DLD1 (cell line): Measurements from ENCODE around the gene CREB5.

Source experiments
- in situ Hi-C: cut with HindIII; loops from 2 replicates; pipeline ENCODE4 v1.10.0; 2017; ENCODE audit warnings: low sequenced_read_pairs

CREB5 gene

DNA sequence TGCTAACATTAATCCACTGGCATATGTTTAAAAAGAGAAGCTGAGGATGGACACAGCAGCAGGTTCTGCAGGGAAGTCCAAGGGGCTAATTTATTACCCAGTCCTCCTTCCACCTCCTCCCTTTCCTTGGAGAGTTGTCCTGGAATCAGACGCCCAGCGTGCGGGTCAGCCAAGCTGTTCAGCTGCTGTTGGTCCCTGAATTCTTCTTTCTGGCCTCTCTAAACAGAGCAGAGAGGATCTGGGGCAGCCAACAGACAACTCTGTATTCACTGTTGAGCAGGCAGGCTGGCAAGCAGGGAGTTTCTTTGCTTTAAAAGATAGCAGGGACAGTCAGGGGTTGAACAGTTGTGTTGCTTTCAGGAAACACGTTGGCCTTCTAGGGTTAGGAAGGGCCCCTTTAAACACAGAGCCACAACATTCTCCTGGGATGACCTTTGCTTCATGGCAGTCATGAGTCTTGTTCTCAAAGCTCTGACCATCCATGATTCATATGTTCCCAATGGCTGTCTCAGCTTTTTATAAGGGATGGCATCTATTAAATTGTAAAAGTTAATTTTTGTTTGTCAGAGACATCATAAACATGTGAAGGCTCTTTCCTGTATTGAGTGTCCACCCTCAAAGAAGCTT is 217.0 kb downstream of the CREB5 start:
- in situ Hi-C loops, result no loop called here

DNA sequence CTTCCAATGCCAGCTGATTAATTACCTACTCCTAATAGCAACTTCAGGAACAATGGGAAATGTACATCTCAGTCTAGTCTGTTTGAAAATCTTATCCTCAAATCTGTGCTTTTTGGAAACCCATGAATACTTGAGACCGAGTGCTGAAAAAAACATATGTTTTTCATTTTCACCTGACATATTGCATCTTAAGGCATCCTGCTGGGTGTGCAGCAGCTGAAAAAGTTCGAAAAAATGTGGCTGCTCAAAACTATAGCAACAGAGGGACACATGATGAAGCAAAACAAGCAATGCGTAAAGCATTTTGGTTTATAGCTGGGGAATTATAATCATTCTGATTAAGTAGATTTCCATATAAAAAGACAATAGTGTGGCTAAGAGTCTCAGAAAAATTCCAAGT is 218.0 kb downstream of the CREB5 start:
- in situ Hi-C loops, result no loop called here

DNA sequence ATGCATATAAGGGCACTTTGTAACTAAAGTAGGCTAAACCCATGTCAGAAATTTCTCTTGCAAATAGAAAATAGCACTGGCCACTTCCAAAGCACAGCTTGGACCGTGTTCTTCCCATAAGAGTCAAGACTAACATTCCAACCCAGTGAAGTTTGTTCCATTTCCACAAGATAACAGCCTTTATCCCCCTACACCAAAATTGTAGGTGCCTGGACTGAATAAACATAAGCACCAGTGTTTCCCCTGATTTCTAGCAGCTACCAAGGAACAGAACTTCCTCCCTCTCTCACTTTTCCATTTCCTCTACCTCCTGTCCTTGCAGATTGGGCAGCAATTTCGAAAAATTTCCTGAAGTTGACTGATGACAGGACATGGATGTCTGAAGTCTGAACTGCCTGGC is 219.7 kb downstream of the CREB5 start:
- in situ Hi-C loops, result no loop called here

DNA sequence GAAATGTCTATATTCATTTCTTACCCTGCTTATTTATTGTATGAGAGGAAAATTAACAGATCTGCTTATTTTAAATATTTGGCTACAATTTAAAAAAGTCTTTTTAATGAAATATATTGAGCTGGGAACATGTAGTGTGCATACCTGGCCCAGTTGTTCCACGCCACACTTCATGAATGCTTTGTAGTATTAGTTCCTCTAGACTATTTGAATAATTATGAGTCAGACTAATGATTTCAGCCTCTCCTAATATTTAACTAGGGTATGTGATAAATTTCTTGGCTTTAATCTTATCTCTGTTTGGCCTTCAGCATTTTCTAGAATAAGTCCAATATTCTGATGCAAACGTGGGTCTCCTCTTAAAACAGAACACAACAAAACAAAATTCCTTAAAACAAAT is 226.6 kb downstream of the CREB5 start:
- in situ Hi-C loops, result no loop called here

DNA sequence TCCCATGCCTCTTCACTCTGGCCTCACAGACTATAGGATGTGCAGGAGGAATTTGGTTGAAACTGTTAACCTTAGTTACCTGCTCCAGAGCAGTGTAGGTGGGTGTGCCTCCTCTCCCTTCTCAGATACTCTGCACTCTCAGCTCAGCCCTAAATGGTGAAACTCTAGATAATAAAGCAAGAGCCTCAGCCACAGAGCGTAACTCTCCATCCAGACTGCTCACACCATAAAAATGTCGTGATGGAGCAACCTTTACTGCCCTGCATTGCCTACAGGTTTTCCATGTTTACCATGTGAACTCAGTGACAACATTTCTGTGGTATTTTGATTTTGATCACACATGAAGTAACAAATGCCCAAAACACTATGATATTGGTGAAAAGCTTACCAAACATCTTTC is 227.7 kb downstream of the CREB5 start:
- in situ Hi-C loops, result no loop called here

DNA sequence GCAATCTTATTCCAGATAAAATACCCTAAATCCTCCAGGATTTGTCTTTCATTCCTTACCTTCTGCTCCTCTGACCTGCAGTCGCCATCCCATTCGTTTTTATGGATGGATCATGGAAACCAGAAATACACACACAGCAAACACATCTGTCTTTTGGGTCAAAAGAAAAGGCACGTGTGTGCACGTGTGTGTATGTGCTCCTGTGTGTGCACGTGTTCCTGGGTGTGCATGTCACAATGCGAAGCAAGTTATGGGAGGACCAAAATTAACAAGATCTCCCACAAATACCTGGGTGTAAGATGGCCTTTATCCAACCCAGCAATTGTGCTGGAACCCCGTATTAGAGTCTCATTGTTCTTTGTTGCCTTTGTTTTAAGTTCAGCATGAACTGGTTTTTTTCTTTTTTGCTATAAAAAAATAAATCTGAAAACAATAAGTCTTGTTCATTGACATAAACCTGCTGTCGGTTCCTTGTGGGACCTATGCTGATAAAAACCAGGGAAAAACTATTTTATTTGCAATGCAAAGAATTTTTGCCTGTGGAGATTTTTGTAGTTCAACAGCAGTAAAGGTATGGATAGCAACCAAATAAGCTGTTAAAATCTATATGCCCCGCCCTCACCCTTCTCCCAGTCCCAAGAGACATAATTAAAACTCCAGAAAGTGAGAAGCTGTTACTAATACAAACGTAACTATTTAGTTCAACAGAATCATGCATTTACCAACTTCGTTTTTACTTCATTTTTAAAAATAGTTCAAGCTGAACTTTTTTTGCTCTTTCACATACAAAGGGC is 229.6 kb downstream of the CREB5 start:
- in situ Hi-C loops, result no loop called here

DNA sequence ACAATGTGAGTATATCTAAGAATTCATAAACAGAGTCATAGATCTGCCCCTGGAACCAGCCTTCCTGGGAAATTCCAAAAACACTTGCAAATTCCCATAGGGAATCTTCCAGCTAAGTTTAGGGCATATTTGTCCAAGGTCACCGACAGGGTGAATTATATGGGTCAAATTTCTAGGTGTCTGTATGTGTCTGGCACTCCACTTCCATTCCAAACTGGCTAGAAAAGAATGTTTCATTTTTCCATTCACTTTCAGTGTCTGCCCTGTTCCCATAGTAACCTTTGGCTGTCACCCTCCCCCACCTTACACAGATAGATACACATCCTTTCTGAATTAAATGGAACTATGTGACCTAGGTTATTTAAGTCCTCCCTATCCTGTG is 230.9 kb downstream of the CREB5 start:
- in situ Hi-C loops, result no loop called here

DNA sequence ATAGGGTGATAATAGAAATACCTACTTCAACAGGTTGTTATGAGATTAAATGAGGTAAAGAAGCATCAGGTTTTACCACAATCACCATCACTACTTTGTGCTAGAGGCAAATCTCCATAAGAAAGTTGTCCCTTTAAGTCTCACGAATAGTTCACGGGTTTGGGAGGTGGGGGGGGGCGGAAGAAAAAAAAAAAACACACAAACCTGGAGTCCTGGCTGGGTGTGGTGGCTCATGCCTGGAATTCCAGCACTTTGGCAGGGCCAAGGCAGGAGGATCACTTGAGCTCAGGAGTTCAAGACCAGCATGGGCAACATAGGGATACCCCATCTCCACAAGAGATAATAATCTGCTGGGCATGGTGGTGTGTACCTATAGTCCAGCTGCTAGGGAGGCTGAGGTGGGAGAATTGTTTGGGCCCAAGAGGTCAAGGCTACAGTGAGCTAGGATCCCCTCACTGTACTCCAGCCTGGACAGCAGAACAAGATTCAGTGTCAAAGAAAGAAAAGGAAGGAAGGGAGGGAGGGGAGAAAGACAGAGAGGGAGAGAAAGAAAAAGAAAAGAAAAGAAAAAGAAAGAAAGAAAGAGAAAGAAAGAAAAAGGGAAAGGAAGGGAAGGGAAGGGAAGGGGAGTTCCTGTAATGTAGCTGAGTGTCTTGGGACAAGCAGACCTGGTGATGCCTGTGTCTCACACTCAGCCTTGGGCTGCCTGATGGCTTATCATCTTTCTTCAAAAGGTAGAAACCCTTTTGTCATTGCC is 231.4 kb downstream of the CREB5 start:
- in situ Hi-C loops, result no loop called here

DNA sequence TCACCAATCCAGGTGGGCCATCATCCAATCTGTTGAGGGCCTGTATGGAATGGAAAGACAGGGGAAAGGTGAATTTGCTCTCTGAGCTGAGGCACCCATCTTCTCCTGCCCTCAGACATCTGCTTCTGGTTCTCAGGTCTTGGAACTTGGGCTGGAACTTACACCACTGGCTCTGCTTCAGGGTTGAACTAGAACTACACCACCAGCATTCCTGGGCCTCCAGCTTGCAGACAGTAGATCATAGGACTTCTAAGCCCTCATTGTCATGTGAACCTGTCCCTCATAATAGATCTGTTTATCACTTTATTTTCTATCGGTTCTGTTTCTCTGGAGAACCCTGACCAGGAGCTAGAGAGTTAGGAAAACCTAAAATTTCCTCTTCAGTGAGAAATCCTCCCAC is 233.5 kb downstream of the CREB5 start:
- in situ Hi-C loops, result no loop called here

DNA sequence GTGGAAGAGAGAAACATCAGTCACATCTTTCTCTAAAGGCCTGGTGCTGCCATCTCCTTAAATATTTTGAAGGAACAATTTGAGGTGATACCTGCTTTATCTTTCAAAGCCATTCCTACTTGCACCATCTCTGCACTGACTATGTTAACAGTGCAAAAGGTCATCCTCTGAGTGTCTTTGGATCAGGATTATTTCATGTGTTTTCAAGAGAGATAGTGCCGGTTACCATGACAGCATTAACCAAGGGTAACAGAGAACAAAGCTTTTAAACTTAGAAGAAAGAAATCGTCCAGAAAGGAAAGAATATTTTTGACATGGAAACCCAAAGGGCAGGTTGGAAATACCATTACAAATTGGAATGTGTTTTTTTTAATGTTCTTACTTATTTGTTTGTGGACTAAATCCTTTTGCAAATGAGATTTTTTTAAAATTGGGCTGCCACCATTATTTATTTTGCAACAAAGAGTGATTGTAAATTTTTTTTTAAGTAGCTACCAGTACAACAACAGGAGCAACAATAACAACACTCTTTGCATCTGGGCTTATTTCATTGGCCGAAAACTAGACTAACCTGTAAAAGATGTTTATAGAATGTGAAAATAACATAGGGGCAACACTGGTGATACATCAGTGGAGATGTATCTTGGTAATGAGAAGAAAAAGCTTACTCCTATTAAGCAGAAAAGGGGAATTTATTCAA is 234.2 kb downstream of the CREB5 start:
- in situ Hi-C loops, result no loop called here

DNA sequence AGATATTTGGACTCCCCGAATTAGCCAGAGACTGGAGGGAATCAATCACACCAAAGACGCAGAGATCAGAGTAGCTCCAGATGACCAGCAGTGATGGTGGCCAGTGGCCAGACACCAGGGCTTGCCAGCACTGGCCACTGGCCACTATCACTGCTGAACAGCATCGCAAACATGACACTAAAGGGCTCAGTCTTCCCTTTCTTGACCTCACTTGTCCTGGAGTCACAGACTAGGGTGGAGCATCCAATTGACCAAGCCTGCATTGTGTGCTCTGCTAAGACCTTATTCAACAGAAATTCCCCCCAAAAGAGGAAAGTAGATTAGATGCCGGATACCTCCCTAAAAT is 234.7 kb downstream of the CREB5 start:
- in situ Hi-C loops, result no loop called here

DNA sequence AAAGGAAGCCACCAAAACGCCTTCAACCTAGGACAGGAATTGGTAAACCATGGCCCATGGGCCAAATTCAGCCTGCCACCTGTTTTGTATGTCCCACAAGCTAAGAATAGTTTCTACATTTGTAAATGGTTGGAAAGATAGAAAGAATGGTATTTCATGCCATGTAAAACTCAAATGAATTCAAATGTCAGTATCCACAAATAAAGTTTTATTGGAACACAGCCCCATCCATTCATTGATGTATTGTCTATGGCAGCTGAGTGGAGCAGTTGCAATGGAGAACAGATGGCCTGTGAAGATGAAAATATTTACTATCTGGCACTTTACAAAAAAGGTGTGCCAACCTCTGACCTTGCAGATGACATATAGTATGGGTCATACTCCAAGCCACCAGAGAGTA is 236.9 kb downstream of the CREB5 start:
- in situ Hi-C loops, result no loop called here

DNA sequence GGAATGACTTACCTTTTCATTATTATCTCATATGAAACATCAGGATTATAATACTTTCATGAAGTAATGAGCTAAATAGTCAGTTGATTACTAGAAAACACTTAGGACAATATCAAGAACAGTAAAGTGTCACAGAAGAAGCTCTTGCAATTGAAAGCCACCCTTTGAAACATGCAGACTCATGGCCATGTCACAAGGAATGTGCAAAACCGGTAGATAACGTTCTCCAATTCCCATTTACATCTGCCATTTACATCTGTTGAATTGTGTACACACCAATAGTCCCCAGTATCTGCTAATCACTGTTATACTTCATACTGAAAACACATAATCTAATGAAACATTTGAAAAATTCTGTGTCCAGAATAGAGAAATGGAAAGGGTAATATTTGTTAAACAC is 237.5 kb downstream of the CREB5 start:
- in situ Hi-C loops, result no loop called here

DNA sequence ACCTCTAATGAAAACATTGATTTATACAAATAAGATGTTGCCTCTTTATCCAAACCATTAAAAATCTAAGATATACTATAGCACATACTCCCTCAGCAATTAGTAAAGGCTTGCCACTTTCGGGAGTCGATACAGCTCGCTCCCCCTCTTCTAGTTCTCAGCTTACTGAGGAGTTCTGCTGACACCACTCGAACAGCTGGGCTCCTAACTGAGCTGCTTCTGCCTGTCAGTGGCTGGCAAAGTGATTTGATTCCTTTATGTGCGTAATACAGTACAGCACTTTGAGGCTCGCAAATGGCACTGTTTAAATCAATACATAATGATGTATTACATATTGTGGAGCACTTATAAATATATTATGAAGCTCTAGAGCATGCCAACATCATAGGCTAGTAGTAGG is 241.8 kb downstream of the CREB5 start:
- in situ Hi-C loops, result no loop called here

DNA sequence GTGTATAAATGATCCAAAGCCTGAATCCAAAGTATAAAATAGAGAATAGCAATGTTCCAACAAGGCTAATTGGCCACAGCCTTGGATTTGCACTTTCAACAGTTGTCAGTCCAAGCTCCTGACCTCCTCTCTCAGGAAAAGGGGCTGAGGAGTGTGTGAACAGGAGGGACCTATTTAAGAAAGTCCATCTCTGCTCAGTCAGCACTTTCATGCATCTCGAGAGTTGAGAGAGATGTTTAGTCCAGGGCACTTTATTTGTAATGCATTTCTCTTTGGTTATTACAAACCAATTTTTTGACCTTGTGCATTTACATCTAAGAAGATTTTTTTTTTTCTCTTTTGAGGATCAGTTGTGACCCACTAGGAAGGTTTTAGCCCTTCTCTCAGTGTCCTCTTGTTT is 244.2 kb downstream of the CREB5 start:
- in situ Hi-C loops, result no loop called here

DNA sequence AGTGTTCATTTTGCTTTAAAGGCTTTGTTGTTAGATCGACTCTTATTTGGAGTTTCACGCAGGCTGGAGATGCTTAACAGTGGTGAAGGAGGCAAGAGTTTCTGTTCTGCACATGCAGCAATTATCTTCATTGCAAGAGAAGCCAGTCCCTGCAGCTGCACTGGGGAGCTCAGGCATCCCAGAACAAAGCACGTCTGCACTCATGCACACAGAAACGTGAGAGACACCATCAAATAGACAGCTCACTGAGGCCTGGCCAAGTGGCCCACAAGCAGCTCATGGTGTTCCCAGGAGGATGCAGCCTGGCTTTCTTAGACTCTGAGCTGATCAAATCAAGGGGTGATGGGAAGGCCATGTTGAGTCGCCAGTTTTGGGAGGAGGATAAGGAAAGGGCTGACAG is 246.1 kb downstream of the CREB5 start:
- in situ Hi-C loops, result no loop called here

DNA sequence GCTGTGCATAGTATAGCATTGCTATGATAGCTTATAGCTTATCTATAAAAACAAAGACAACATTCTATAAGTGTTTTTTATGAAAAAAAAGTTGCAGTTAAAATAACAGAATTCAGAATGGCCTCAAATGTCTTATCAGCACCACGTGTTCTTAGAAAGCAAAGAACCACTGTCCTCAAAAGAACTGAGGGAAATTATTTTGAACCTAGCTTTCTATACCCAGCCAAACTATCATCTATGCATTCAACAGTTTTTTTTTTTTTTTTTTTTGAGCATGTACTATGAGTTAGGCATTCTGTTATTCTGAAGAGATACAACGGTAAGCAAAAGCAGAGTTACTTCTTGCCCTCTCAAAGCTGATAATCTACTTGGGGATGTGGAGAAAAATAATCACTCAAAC is 247.8 kb downstream of the CREB5 start:
- in situ Hi-C loops, result no loop called here

DNA sequence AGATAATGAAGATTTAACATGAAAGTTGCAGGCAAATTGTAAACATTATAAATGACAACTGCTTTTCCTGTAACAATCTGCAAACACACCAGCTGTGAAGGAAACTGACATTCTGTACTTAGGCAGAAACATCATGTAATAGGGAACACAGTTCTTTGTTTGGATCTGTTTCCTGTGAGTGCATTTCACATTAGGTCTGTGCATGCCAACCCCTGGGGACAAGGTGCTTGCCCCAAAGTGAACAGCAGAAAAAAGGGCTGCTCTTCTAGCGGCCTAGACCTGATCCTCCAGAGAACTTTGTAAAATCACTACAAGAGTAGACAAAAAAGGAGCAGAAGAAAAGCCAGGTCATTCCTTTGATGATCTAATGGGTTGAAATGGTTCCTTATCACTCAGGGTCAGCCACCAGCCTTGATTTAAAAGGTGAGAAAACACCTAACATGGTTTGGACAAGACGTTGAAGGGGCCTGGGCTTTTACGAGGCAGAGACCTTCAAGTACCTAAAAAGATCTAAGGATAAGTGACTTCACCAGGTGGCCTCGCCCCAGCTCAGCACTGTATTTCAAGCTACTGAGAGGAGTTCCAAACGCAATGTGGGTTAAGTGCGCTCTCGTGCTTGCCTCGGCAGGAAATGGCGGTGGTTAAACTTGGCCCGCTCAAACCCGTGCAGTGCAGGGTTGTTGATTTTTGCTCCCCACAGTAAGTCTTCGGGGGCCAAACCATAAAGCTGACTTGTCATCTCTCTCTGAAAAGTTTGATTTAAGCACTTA is 249.7 kb downstream of the CREB5 start:
- in situ Hi-C loops, result no loop called here

DNA sequence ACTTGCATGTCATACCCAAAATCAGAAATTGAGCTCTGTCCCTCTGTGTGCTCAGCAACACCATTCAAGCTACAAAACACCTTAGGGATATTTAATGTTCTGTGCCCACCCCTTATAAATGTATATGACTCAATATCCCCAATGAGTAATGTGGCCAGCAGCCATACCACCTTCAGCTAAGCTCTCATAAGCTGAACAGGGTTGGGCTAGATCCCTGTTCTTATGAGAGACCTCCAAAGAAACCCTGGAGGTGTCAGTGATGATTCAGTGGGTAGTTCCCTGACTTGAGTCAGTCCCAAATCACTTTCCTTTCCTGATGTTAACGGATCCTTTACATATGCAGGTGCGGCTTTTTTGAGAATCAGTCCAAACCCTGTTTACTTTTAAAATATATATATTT is 253.8 kb downstream of the CREB5 start:
- in situ Hi-C loops, result no loop called here

DNA sequence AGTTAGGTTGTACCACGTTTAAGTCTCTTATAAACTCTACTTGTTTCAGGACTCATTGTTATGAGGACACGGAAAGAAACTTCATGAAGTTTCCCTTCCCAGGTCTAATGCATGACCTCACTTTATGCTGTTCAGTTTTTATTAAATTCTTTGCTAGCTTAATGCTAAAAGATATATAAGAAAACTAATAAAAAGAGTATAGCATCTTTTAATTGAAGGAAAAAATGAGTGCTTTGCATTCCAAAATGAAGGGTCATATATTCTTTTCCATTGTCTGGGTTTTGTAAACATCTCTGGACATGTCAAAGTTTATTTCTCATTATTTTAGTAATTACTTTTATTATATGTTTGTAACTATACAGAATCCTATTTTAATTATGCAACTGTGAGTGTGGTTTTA is 255.8 kb downstream of the CREB5 start:
- in situ Hi-C loops, result no loop called here

DNA sequence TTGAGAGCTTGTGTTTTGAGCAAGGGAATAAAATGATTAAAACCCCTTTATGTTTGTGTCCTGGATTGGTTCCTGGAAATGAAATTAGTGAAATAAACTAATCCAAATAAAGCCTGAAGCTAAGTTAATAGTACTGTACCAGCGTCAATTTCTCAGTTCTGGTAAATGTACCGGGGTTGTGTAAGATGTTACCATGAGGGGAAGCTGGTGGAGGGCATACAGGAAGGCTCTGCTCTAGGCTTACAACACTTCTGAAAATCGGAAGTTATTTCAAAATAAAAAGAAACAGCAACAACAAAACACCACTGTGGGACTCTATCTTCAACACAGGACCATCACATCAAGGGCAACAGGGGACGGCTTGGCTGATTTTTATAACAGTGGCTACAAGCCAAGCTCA is 257.0 kb downstream of the CREB5 start:
- in situ Hi-C loops, result no loop called here
